Fibroblast of peridontal ligament (primary cell): ENCODE measurements around the gene CHGA.
A peak's percentile ranks its signal among the peaks of the same experiment; 100 is the strongest.

Source experiments
- DNase-seq: peaks from one replicate; pipeline ENCODE4 v3.0.0-alpha.2; 2010; ENCODE audit errors: extremely low read depth

Gene CHGA

GRCh38 chr14:92905667-92906066 is 17.3 kb upstream of the CHGA start:
- no peak for DNase-seq

GRCh38 chr14:92906420-92906819 is 16.5 kb upstream of the CHGA start:
- no peak for DNase-seq

GRCh38 chr14:92906823-92907222 is 16.1 kb upstream of the CHGA start:
- DNase-seq, result no peak

GRCh38 chr14:92907316-92907911 is 15.5 kb upstream of the CHGA start:
- DNase-seq, result no peak

- peak; percentile 3 for DNase-seq
Measured at GRCh38 chr14:92914087-92914656, 8.8 kb upstream of the CHGA start.

- DNase-seq, result no peak
Measured at GRCh38 chr14:92916201-92916600, 6.7 kb upstream of the CHGA start.

- no peak for DNase-seq
Measured at GRCh38 chr14:92917041-92917940, 5.7 kb upstream of the CHGA start.

GRCh38 chr14:92917956-92918355 is 5.0 kb upstream of the CHGA start:
- DNase-seq, result no peak

GRCh38 chr14:92920001-92920400 is 2.9 kb upstream of the CHGA start:
- no peak for DNase-seq

GRCh38 chr14:92922155-92922735 is 705 bp upstream of the CHGA start:
- DNase-seq, result no peak

- no peak for DNase-seq
Measured at GRCh38 chr14:92923744-92924103, 774 bp downstream of the CHGA start.

- DNase-seq, result no peak
Measured at GRCh38 chr14:92924247-92924646, 1.3 kb downstream of the CHGA start.

- DNase-seq, result no peak
Measured at GRCh38 chr14:92925446-92925845, 2.5 kb downstream of the CHGA start.

GRCh38 chr14:92926180-92926845 is 3.4 kb downstream of the CHGA start:
- DNase-seq, result no peak

GRCh38 chr14:92926931-92927330 is 4.0 kb downstream of the CHGA start:
- DNase-seq, result no peak

GRCh38 chr14:92927349-92928257 is 4.7 kb downstream of the CHGA start:
- DNase-seq, result no peak

GRCh38 chr14:92928258-92928629 is 5.3 kb downstream of the CHGA start:
- DNase-seq, result no peak

- DNase-seq, result no peak
Measured at GRCh38 chr14:92928961-92929688, 6.2 kb downstream of the CHGA start.

GRCh38 chr14:92929689-92930608 is 7.0 kb downstream of the CHGA start:
- no peak for DNase-seq
